Measurements from ENCODE around the gene CASKIN2. TPM values are rescaled to one million over a fixed set of nuclear protein-coding genes. Genes with fewer than 3 reads are reported as not detected.

Gene CASKIN2
- total RNA-seq, 1 experiment from 2014 or later: 37.0 TPM

DNA sequence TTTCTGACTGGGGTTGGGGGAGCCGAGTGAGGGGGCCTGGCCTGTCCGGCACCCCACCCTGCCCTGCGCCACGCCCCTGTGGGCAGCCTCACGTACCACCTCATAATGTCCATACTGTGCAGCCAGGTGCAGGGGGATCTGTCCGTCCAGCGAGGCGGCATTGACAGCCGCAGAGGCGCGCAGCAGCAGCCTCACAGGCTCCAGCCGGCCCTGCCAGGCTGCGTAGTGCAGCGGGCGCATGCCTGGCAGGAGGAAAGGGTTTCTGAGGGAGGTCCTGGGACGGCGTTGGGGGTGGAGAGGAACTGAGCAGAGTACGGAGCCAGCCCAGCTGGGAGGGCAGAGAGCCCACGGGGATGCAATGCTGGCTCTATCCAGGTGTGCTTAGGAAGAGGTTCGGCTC lies 8.4 kb downstream of the CASKIN2 start:
- no peak overlapping the region for H2BK120ac ChIP-seq (ENCODE audit: low read depth, low read length, poor library complexity, severe bottlenecking)
- no peak overlapping the region for H3K23ac ChIP-seq (ENCODE audit: insufficient read length, low read depth, low read length)
- H3K9me3 ChIP-seq (ENCODE audit: control insufficient read depth, low read depth, low read length): no peaks in the 10 kb centered on the region
- peaks cover 0 to 40% (median 23%) of the 10 kb centered on the region in 3 experiments; a peak in 5 of 7 replicates for H3K36me3 Mint-ChIP-seq (ENCODE audit: insufficient read depth in 1 of 3, low read depth in 3 of 3)
- no peaks in the 10 kb centered on the region for H4K20me1 ChIP-seq (ENCODE audit: control insufficient read depth, insufficient read depth, insufficient read length)
- no peak overlapping the region for H4K8ac ChIP-seq (replicated peaks; ENCODE audit: insufficient read length, low read depth, low read length)
- no peak overlapping the region for H2BK5ac ChIP-seq (ENCODE audit: insufficient read length, low read length)
- H2AFZ ChIP-seq (ENCODE audit: low read length): no peak overlapping the region
- H3K27me3 ChIP-seq (ENCODE audit: insufficient read depth, low read length): no peaks in the 10 kb centered on the region
- no peaks in the 10 kb centered on the region for H3K27me3 Mint-ChIP-seq (ENCODE audit: low read depth)
- H3K4me2 ChIP-seq (ENCODE audit: insufficient read depth, insufficient read length, low read length): no peak overlapping the region
- no peak overlapping the region for H3T11ph ChIP-seq (ENCODE audit: low read length)
- no peaks in the 10 kb centered on the region for H3K23me2 ChIP-seq (ENCODE audit: insufficient read length, low read depth, low read length, poor library complexity, severe bottlenecking)
- H2BK20ac ChIP-seq (ENCODE audit: low read depth, low read length, poor library complexity, severe bottlenecking): no peak overlapping the region
- no peaks in the 10 kb centered on the region for H3K9me3 Mint-ChIP-seq
- TF ChIP-seq, protein P1, sequence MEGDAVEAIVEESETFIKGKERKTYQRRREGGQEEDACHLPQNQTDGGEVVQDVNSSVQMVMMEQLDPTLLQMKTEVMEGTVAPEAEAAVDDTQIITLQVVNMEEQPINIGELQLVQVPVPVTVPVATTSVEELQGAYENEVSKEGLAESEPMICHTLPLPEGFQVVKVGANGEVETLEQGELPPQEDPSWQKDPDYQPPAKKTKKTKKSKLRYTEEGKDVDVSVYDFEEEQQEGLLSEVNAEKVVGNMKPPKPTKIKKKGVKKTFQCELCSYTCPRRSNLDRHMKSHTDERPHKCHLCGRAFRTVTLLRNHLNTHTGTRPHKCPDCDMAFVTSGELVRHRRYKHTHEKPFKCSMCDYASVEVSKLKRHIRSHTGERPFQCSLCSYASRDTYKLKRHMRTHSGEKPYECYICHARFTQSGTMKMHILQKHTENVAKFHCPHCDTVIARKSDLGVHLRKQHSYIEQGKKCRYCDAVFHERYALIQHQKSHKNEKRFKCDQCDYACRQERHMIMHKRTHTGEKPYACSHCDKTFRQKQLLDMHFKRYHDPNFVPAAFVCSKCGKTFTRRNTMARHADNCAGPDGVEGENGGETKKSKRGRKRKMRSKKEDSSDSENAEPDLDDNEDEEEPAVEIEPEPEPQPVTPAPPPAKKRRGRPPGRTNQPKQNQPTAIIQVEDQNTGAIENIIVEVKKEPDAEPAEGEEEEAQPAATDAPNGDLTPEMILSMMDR (conservative IDR thresholded peaks at IDR 0.05): no peak
- H2AK5ac ChIP-seq (ENCODE audit: insufficient read length, low read length): no peak overlapping the region
- H2BK15ac ChIP-seq (ENCODE audit: low read depth, low read length): no peak overlapping the region
- no peak overlapping the region for H4K5ac ChIP-seq (ENCODE audit: insufficient read length, low read depth, low read length)
- no peaks in the 10 kb centered on the region for H3K79me2 ChIP-seq (ENCODE audit: insufficient read depth, low read length)
- no peak overlapping the region for H4K91ac ChIP-seq (ENCODE audit: insufficient read length, low read depth, low read length)
- no peak overlapping the region for H3K56ac ChIP-seq (ENCODE audit: insufficient read length, low read depth, low read length)
- no peaks in the 10 kb centered on the region for H3K4me1 ChIP-seq (ENCODE audit: insufficient read depth, low read length)
- no CpG with 5 or more reads among the region's 20 CpGs for WGBS (ENCODE audit: extremely low coverage, insufficient read length, low lambda C conversion rate)
- H3K79me1 ChIP-seq (ENCODE audit: insufficient read depth, low read depth, low read length, poor library complexity, severe bottlenecking): no peaks in the 10 kb centered on the region
- DNase-seq: no peak
- no peak overlapping the region for H2BK12ac ChIP-seq (ENCODE audit: insufficient read length, low read depth, low read length)
- no peaks in the 10 kb centered on the region for H3K4me1 Mint-ChIP-seq
- no peak overlapping the region for H3K4ac ChIP-seq (ENCODE audit: low read depth, low read length)
- H3K27ac ChIP-seq (ENCODE audit: insufficient read length, low read depth, low read length): no peak overlapping the region
- H3K9ac ChIP-seq (ENCODE audit: extremely low read depth, insufficient read length, low read length): no peak overlapping the region
- peak overlapping the region in 1 of 3 experiments; percentile 20; a peak in 1 of 7 replicates for H3K27ac Mint-ChIP-seq
- no peak overlapping the region for H3K4me3 Mint-ChIP-seq
- no peak overlapping the region for H3K18ac ChIP-seq (ENCODE audit: insufficient read length, low read depth, low read length)
- no peak overlapping the region for H3K14ac ChIP-seq (ENCODE audit: insufficient read depth, low read length)
